GM20000 (cell line): ENCODE measurements around the gene ERN2.

ENCODE experiments used
- DNase-seq: peaks from one replicate; pipeline ENCODE4 v3.0.0; 2012; ENCODE audit warnings: low spot score
- CTCF ChIP-seq: IDR thresholded peaks from 2 replicates; pipeline ENCODE4 v1.5.1; 2012; ENCODE audit warnings: mild to moderate bottlenecking, control low read depth; ENCODE audit errors: extremely low read depth, missing control alignments

ERN2 gene

DNA sequence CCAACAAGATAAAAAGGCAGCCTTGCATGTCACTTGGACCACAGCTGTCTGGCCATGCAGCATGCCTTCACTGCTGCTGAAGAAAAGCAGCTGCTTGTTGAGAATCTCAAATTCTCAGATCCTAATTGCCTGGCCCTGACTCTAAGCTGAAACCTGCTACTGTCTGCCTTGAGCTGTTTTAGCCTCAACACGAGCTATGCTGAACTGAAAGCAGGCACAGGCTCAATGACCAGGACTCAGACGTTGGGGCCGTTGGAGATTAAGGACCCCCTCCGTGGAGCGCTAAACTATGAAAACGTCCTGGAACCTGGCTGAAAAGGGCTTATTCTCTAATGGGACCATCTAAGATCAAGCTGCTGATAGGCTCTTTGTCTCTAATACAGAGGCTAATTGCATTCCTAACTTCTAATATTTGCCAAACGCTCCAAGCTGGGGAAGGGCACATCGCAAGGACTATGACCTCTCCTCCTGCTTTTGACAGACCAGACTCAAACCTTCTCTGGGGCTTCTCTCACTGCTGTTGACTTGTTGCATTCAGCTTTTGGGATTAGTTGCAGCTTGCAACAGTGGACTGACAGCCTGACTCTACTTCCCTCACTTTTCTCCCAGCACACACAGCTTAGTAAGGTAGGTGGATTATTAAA lies 38.9 kb downstream of the ERN2 start:
- no peak for TF ChIP-seq CTCF
- DNase-seq: no peak

DNA sequence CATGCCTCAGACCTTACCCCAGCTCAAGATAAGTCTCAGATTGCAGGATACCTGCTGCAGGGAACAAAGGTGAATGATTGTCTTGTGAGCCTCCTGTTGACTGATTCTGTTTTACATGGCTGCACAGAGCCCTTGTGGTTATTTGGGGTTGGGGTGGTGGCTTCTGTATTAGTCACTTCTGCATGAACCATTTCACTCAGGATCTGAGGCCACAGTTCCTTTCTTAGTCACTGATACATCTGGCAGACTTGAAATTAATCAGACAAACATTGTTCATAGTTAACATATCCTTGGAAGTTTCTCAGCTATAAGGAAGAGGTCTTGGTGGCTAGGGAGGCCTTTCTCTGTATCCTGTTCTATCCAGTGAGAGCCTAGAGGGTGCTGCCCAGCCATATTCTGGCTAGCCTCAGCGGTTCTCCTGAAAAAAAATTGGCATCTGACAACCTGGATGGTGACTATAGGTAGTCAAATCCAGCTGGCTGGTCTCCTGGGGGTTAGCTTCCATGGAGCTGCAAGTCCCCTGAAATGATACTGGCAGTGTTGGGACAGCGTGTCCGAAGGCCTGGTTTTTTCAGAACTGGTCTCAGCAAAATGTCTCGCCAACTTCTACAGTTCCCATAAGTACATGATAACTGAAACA lies 42.8 kb downstream of the ERN2 start:
- peak; percentile 77 for DNase-seq

DNA sequence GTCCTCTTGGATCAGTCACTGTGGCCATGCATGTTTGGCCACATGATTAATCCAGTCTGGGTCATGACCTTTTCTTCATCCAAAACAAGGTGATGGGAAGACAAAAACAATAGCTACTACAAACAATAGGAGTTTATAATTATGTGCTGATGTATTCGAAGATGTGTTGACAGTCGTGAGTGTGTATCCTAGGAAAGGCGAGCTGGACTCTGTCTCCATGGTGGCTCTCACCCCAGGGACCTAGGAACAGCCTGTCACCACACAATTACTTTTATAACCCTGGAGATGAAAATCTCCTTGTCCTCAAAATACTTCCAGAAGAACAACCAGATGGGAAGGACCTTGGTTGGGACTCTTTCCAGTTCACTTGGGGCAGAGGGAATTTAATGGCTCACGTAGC lies 44.1 kb downstream of the ERN2 start:
- DNase-seq: no peak
- no peak for TF ChIP-seq CTCF

More for the DNA sequence above, 42.8 kb downstream of the ERN2 start:
- TF ChIP-seq CTCF: no peak

GRCh38 chr16:23668225-23668624 lies 44.8 kb downstream of the ERN2 start:
- DNase-seq: no peak
- no peak for TF ChIP-seq CTCF

- DNase-seq: no peak
- TF ChIP-seq CTCF: no peak
These were observed 45.7 kb downstream of the ERN2 start for GRCh38 chr16:23667355-23667659.

DNA sequence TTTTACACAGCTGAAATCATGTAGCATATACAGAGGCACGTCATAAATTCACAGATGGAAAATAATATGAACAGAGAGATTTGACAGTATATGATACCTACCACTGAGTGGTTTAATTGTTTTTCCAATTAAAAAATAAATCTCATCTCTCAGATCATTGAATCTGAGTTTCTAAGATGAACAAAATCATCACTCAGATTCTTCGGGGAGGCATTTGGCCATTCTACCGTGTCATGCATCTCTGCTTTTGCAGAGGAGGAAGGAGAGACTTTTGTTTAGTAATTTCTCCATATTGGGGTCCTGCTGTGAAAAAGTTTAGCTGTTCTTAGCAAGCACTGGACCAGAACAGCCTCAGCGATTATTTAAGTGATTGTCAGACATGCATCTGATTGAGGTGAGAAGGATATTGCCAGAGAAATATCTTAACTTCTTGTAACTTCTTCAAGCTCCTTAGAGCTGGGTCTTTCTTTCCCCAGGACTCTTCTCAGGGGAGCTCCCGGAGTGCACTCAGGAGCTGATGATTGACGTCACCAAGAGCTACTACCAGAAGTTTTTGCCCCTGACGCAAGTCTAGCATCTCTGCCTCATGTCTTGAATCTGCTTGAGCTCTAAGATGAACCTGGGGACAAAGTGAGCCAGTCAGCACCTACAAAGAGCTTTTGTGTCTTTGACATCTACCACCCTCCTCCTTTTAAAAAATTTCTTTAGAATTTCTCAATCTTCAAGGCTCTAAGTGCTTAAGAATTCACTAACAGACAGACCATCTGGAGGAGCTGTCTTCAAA lies 46.3 kb downstream of the ERN2 start:
- DNase-seq: no peak
- TF ChIP-seq CTCF: no peak

DNA sequence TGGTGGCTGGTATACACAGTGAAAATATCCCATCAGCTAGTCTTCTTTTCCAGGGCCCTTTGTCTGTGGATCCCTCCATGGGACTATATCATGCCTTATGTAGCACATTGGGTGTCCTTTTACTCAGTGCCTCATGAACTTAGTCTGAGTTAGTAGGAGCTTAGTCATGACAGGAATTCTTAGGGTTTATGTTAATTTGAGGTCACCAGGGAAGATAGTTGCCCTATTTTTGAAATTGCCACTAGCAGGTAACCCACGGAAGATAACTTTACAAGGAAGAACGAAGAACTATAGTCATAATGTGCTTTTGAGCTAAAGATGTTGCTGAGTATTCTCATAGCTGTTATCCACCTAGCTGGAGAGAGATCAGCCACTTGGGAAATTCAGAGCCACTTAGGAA lies 49.1 kb downstream of the ERN2 start:
- TF ChIP-seq CTCF: no peak
- no peak for DNase-seq
